NCI-H128 (cell line): ENCODE data around the gene MZT2B.
"Not testable (repeated sequence)": the region's sequence is repeated elsewhere in the genome, so short reads cannot be mapped to it uniquely, and the experiment has no call there.

ENCODE experiments used
- DNase-seq: peaks from one replicate; lab custom pipeline; 2025; ENCODE audit not compliant: unreplicated experiment; lab: John Stamatoyannopoulos, UW

MZT2B gene

DNA sequence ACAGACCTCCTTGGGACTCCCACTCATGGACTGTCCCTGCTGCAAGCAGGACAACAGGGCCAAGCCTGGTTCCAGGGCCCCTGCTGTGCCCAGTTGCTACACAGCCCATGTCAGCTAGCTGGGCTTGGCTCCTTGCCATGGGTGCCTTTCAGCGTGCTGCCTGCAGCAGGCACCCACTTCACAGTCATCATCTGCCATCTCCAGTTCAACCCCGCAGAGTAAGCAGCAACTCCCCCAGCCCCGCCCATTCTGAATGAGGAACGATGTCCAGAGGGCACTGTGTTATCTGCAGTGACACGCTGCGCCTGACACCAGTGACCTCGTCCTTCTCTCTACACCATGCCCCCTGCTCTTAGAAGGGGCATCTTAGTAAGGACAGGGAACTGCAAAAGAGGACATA is 20.5 kb downstream of the MZT2B start:
- DNase-seq, result not testable (repeated sequence)

- not testable (repeated sequence) for DNase-seq
Observed at GRCh38 chr2:130203150-130203549, 21.1 kb downstream of the MZT2B start.

DNA sequence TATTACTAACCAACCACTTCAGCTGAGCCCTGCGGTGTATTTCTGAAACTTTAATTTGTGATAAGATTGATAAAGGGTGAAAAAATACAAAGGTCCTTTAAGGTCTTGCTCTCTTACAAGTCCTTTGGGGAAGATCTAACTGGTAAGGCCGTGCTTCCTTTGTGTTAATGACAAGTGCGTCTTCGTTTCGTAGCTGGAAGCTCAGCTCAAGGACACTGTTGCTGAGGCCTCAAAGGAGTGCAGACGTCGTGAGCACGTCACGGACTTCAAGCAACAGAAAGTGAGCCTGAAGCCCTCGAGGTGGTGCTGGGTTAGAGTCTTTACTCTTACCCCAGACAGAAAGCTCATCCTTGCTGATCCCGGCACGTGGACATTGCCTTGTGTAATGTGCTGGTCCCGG is 25.0 kb downstream of the MZT2B start:
- not testable (repeated sequence) for DNase-seq

- not testable (repeated sequence) for DNase-seq
Observed at GRCh38 chr2:130219147-130219546, 37.1 kb downstream of the MZT2B start.

DNA sequence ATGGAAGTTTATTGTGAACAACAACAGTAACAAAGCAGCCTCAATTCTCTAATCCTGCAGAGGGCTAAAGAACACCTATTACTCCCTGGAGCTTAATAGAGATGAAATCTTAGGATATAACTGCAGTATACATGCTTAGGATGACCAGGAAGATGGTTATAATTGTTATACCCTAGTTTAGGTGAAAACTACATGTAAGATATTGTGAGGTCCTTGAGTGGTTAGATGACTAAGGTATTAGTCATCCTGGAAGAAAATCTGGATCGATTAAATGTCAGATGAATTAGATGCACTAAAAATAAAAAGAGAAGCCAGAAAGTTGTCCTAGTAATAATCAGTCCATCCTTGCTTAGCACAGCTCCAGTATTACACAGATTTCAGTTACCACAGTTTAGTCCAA is 38.4 kb downstream of the MZT2B start:
- DNase-seq, result not testable (repeated sequence)

GRCh38 chr2:130222523-130222922 is 40.5 kb downstream of the MZT2B start:
- DNase-seq, result not testable (repeated sequence)

GRCh38 chr2:130228005-130228404 is 45.9 kb downstream of the MZT2B start:
- not testable (repeated sequence) for DNase-seq

- DNase-seq, result not testable (repeated sequence)
Observed at GRCh38 chr2:130228467-130229160, 46.6 kb downstream of the MZT2B start.

DNA sequence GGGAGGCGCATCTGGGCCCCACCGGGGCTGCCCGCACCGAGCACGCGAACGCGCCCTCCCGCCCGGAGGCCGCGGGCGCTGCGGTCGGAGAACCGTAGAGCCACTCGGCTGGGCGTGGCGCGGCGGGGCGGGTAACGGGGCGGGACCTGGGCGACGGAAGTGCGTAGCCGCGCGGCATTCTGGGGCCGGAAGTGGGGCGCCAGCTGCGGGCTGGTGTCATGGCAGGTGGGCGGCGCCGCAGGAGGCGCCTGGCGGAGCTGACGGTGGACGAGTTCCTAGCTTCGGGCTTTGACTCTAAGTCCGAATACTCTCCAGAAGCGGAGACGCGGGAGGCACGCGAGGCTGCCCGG is 47.1 kb downstream of the MZT2B start:
- DNase-seq, result not testable (repeated sequence)

- DNase-seq, result not testable (repeated sequence)
Observed at GRCh38 chr2:130230376-130230775, 48.3 kb downstream of the MZT2B start.

GRCh38 chr2:130230907-130231306 is 48.8 kb downstream of the MZT2B start:
- DNase-seq, result not testable (repeated sequence)

GRCh38 chr2:130231656-130232055 is 49.6 kb downstream of the MZT2B start:
- DNase-seq, result no peak

DNA sequence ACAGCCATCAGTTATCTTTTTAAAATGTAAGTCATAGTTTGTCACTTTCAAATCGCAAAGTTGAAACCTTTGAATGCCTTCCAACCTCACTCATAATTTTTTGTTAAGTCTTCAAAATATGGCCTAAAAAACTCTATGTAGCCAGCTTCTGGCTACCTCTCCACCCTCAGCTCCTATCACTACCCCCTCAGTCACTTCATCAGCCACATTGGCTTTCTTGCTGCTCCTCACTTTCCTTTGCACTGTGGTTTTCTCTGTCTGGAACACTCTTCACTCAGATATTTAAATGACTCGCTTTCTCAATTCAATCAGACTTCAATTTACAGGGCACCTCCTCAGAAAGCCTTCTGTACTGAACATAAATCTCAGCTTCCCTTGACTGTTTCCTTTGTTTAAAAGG is 51.0 kb downstream of the MZT2B start:
- DNase-seq, result not testable (repeated sequence)

GRCh38 chr2:130239581-130239980 is 57.5 kb downstream of the MZT2B start:
- DNase-seq, result not testable (repeated sequence)
